Gastroesophageal sphincter (tissue), 3 donors: Measurements from ENCODE around the gene SMIM7.

Experiments
- CTCF ChIP-seq, 4 experiments: fragments of 200-600 bp in 2 of 4; fragments of 450-650 bp in 2 of 4; sonication (generic) in 1 of 4; IDR thresholded peaks; one replicate each; pipeline ENCODE4 v1.5.1; 2017 to 2019; ENCODE audit warnings: antibody characterized with exemption in 4 of 4, mild to moderate bottlenecking in 2 of 4, moderate library complexity in 2 of 4
- POLR2AphosphoS5 ChIP-seq: sonication (generic); formaldehyde crosslinking; IDR thresholded peaks from one replicate; pipeline ENCODE4 v1.6.1; 2017; ENCODE audit warnings: antibody characterized with exemption

- TF ChIP-seq CTCF (IDR thresholded peaks at IDR 0.05) (no peak), POLR2AphosphoS5 (peak; percentile 13)
Measured at GRCh38 chr19:16661480-16662034, 1.6 kb upstream of the SMIM7 start.
